GF-D8 (cell line): ENCODE data around the gene NAP1L4.
"Not testable (repeated sequence)": the region's sequence is repeated elsewhere in the genome, so short reads cannot be mapped to it uniquely, and the experiment has no call there.

Source experiments
- DNase-seq: peaks from one replicate; lab custom pipeline; 2025; lab: John Stamatoyannopoulos, UW

The NAP1L4 gene

DNA sequence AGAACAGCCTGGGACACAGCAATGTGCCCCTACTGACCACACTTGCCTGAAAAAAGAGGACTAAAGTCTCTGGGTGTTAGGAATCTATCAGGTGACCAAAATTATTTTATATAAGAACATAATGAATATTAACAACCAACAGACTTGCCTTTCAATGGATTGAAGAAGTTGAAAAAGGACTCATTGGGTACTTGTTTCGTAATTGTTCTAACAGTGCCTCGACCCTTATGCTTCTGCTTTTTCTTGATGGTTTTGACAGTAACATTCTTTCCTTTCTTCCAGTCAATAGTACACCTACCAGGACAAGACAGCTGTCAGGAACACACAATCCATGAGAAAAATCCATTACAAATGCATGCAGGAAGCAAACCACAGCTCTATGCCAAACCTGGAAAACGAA, 33.9 kb downstream of the NAP1L4 start:
- peak; percentile 3 for DNase-seq

- no peak for DNase-seq
These were observed 36.1 kb downstream of the NAP1L4 start for GRCh38 chr11:2955906-2956476.

GRCh38 chr11:2954263-2954662, 37.9 kb downstream of the NAP1L4 start:
- no peak for DNase-seq

DNA sequence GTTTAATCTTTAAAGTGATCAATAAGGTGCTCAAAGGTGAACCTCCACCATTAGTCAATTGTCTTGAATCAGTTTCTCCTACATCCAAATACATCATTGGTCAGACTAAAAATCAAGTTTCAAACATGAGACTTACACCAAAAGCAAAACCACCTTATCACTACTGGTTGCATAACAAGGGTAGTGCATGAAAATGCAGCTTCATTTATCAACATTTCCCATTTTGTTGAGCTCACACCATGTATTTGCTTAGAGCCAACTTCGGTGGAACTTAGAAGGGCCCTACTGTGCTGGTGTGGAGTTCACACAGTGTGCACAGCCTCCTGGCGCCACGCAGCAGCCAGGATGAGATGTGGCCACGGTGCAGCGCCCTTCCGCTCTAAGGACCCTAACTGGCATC, 39.8 kb downstream of the NAP1L4 start:
- DNase-seq, result no peak

GRCh38 chr11:2951231-2952110, 40.7 kb downstream of the NAP1L4 start:
- DNase-seq, result no peak

DNA sequence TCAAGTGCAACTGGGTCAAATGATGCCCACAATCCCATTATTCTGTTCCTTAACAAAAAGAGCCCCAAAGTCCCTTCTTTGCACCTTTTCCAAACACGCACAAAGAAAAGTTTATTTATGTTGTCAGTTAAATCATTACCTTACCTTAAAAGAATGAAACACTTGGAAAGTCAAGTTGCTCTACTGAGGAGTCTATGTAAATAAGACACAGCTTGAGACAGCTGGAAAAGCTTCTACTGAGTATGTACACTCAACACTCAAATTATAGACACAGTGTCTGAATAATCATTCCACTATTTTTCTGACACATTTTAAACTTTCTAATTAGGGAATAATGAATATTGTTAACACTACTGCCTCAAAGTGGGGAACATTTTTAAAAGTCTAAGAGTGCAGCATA, 41.3 kb downstream of the NAP1L4 start:
- no peak for DNase-seq

GRCh38 chr11:2949920-2950319, 42.2 kb downstream of the NAP1L4 start:
- DNase-seq, result no peak

DNA sequence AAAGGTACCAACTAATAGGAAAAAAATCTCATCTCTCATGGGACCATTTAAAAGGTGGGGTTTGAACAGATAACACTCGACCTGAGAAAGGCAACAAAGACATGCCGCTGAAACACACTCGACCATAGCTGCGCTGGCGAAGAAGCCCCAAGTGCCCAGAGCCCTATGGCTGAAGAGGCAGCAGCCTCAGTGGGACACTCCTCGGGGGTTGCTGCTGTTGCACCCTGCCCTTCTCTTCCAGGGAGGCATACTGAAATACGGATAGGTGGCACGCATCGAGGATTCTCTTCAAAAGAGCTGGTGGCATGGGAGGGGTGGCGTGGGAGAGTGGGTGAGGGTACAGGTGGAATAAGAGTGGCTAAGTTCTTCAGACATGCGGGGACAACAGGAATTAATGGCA, 44.4 kb downstream of the NAP1L4 start:
- no peak for DNase-seq

DNA sequence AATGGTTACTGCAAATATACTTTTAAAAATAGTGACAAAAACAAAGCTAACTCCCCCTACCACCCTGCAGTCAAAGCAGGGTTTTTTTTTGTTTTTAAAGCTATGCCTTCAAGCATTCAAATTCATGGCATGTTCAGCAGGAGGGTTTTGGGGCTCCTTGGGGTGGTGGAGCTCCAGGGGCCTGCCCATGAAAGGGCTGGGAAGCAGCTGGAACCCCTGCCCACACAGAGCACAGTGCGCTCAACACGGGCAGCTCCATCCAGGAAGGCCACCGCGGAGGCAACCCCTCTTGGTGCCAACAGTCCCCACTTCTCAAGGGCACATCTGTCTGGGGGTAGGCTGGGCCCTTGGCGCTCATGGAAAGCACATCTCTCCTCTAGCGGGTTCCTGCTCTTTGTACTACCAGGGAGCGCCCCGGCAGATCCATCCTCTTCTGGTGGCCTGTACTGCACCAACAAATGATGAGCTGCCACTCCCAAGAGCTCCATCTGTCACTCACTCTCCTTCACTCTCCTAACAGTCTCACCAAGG, 46.3 kb downstream of the NAP1L4 start:
- DNase-seq, result no peak

DNA sequence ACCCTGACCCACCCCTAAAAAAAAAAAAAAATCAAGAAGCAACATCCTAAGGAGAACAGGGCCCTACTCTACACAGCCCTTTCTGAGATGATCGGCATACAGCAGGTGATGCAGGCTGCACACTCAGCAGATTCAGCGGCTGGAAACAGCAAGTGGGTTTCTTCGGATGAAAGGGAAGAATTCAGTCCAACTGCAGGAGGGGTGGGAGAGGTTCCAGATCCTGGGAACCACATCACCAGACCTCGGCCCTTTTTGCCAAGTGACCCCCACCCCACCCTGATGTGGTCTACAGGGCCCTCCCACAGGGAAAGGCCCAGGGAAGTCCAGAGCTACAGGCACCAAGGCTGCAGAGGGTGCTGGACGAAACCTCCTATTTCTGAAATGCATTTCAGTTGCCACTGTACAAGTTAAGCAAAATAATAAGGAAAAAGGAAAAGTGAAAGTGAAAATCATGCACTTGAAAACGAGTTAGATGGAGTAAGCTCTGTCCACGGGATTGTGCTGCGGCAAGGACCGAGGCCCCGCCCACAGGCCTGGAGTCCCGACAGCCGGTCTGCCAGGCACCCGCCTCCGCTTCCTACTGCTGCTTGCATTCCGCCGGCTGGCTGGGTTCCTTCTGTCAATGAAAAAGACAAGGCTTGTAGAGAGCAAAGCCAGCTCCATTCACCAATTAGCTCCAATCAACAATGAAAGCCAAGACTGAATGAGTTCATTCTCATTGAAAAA, 46.9 kb downstream of the NAP1L4 start:
- DNase-seq, result no peak

DNA sequence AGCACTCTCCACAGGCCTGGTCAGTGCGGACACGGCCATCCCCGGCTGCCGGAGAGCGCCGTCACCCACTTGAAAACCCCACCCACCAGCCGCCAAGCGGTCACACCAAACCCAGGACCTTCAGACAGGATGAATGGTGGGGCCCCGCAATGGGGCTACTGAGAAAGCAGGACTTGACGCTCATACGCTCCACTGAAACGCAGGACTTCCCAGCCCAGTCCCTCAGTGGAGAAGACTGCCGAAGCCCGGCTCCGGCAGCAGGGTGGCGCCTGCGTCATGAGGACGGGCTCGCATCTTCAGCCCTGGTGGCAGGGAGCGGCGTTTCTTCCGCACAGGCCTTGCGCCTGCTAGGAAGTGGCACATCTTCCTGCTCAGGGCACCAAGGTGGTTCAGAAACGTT, 47.6 kb downstream of the NAP1L4 start:
- DNase-seq, result no peak

- DNase-seq, result no peak
These were observed 48.4 kb downstream of the NAP1L4 start for GRCh38 chr11:2943711-2944118.

DNA sequence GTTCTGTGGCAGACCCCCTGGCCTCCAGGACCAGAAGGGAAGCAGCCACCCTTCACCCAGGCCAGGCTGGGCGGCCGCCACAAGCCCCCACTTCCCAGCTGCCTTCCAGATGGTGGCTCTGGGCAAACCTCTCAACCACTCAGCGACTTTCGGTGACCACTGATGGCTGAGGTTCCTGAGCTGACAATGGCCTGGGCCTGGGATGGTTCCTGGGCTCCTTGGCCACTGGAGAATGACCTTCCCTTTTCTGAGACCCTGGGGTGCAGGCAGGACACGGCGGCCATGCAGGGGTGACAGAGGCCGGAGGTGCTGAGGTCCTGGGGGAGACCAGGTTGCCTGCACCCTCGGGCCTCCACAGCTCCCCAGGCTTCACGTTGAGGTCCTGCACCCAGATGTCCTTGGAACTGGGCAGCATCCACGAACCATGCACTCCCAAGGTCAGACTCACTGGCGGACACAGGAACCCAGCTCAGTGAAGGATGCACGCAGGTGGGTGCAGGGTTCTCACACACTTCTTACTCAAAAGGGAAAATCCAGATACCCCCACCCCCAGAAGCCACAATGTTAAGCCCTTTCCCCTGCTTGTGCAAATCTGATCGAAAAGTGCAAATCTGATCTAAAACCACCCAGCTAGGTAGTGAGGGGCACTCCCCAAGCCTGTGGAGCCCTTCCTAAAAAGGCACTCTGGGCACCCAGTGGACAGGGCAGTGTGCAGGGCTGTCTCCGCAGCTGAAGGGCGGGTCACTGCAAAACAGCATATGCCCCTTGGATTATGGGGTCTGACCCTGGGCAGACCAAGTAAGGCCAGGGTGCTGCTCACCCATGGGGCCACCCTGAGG, 49.0 kb downstream of the NAP1L4 start:
- DNase-seq, result no peak

DNA sequence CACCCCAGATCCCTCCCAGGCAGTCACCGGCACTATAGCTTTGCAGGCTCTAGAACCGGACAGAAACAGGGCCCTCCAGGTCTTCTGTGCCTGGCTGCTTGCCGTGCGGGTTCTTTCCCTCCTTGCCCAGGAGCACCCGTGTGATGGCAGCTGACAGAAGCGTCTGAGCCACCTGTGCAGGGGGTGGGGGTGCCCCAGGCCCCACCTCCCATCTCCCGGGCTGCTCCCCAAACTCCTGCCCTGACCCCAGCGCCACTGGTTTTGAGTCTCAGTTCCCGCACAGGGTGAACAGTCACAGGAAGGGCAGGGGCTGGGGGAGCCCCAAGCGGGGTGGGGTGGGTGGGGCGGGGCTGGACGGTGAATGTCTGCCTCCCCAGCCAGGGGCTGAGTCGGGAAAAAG, 49.7 kb downstream of the NAP1L4 start:
- no peak for DNase-seq

DNA sequence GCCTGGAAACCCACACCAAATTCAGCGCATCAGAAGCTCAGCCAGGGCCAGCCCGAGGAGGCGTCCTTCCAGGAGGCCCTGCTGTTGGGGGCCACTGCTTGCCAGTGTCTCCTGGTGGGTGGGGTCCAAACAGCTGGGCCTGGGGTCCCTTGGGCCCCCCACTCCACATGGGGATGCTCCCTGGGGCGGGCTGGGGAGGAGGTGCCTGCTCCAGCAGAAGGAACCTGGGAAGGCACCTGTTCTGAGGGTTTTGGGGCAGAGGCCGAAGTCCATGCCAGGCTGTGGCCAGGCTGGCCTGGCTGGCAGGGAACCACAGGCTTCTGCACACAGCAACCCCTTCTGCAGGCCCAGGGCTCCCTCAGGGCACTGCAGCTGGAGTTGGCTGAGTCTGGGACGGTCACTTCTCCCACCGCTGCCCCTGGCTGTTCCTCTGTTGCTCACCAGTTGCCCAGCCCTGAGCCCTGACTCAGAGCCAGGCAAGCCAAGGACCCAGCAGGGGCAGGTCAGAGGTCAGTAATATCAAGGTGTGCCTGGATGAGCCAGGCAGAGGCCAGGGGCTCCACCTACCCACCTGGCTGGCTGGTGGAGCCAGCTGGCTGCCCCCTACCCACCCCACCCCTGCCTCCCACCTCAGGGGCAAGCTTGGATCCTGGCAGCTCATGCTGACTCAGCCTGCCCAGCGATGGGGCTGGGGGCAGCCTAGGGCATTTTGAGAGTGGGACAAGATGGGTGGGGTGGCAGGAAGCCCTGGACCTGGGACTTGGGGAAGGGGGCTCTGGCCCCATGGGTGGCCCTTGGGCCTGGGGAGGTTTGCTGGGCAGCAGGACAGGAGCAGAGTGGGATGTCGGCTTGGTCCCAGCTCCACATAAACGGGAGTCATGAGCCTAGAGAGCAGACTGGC, 51.0 kb downstream of the NAP1L4 start:
- no peak for DNase-seq

- no peak for DNase-seq
These were observed 51.8 kb downstream of the NAP1L4 start for GRCh38 chr11:2940147-2940920.

- not testable (repeated sequence) for DNase-seq
These were observed 53.4 kb downstream of the NAP1L4 start for GRCh38 chr11:2938458-2939418.

DNA sequence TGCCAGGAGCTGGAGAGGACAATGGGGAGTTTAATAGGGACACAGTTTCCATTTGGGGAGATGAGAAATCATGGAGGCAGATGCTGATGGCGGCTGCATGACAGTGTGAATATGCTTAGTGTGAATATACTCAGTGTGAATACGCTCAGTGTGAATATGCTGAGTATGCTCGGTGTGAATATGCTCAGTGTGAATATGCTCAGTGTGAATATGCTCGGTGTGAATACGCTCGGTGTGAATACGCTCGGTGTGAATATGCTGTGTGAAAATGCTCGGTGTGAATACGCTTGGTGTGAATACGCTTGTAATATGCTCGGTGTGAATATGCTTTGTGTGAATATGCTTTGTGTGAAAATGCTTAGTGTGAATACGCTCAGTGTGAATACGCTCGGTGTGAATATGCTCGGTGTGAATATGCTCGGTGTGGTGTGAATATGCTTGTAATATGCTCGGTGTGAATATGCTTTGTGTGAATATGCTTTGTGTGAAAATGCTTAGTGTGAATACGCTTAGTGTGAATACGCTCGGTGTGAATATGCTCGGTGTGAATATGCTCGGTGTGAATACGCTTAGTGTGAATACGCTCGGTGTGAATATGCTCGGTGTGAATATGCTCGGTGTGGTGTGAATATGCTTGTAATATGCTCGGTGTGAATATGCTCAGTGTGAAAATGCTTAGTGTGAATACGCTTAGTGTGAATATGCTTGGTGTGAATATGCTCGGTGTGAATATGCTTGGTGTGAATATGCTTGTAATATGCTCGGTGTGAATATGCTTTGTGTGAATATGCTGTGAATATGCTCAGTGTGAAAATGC, 54.3 kb downstream of the NAP1L4 start:
- DNase-seq, result not testable (repeated sequence)
